ENCODE data around the gene DTYMK.

GRCh38 chr2:241645056-241645914, 41.3 kb downstream of the DTYMK start:
- TF ChIP-seq POLR2A (IDR thresholded peaks at IDR 0.05; ENCODE audit: low read length) (no peak), GATA1 (IDR thresholded peaks at IDR 0.05; ENCODE audit: low read depth, low read length) (no peak)
